Measurements from ENCODE around the gene NCKAP5.

The NCKAP5 gene

DNA sequence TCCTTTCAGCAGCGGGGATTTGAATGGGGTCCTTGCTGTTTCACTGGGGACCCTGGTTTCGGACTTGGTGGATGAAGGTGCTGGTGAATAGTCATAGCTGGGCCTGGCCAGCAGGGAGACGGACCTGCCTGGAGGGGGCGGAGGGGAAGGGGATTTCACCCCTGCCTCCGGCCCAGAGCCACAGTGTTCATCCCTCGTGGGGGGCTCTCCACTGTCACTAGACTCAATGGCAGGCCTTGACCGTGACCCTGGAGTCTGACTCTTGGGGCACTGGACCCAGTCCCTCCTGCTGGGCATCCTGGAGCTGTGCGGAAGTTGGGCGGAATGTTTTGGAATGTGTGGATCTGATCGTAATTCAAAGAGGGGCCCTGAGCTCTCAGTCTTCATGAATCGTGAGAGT is 784.4 kb downstream of the NCKAP5 start:
- no peak for DNase-seq (ENCODE audit: low read depth in 1 of 2, low spot score in 1 of 2)
- Histone ChIP-seq H3K27me3 (ENCODE audit: insufficient read depth, poor library complexity, severe bottlenecking) (no peaks in the 10 kb centered on the region), H3K27ac (replicated peaks) (no peak overlapping the region), H3K4me3 (replicated peaks; ENCODE audit: insufficient read depth, low read length) (no peak overlapping the region)
- TF ChIP-seq, protein P1, sequence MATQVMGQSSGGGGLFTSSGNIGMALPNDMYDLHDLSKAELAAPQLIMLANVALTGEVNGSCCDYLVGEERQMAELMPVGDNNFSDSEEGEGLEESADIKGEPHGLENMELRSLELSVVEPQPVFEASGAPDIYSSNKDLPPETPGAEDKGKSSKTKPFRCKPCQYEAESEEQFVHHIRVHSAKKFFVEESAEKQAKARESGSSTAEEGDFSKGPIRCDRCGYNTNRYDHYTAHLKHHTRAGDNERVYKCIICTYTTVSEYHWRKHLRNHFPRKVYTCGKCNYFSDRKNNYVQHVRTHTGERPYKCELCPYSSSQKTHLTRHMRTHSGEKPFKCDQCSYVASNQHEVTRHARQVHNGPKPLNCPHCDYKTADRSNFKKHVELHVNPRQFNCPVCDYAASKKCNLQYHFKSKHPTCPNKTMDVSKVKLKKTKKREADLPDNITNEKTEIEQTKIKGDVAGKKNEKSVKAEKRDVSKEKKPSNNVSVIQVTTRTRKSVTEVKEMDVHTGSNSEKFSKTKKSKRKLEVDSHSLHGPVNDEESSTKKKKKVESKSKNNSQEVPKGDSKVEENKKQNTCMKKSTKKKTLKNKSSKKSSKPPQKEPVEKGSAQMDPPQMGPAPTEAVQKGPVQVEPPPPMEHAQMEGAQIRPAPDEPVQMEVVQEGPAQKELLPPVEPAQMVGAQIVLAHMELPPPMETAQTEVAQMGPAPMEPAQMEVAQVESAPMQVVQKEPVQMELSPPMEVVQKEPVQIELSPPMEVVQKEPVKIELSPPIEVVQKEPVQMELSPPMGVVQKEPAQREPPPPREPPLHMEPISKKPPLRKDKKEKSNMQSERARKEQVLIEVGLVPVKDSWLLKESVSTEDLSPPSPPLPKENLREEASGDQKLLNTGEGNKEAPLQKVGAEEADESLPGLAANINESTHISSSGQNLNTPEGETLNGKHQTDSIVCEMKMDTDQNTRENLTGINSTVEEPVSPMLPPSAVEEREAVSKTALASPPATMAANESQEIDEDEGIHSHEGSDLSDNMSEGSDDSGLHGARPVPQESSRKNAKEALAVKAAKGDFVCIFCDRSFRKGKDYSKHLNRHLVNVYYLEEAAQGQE (IDR thresholded peaks at IDR 0.05; ENCODE audit: insufficient replicate concordance, low read depth), result no peak
- TF ChIP-seq POLR2AphosphoS5 (IDR thresholded peaks at IDR 0.05; ENCODE audit: low read depth) (no peak), GABPA (IDR thresholded peaks at IDR 0.05; ENCODE audit: low read depth) (no peak), SPI1 (IDR thresholded peaks at IDR 0.05; ENCODE audit: borderline replicate concordance, low read depth) (no peak)
- TF ChIP-seq, protein P2, sequence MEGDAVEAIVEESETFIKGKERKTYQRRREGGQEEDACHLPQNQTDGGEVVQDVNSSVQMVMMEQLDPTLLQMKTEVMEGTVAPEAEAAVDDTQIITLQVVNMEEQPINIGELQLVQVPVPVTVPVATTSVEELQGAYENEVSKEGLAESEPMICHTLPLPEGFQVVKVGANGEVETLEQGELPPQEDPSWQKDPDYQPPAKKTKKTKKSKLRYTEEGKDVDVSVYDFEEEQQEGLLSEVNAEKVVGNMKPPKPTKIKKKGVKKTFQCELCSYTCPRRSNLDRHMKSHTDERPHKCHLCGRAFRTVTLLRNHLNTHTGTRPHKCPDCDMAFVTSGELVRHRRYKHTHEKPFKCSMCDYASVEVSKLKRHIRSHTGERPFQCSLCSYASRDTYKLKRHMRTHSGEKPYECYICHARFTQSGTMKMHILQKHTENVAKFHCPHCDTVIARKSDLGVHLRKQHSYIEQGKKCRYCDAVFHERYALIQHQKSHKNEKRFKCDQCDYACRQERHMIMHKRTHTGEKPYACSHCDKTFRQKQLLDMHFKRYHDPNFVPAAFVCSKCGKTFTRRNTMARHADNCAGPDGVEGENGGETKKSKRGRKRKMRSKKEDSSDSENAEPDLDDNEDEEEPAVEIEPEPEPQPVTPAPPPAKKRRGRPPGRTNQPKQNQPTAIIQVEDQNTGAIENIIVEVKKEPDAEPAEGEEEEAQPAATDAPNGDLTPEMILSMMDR (IDR thresholded peaks at IDR 0.05; ENCODE audit: insufficient read depth, low read length), result no peak

DNA sequence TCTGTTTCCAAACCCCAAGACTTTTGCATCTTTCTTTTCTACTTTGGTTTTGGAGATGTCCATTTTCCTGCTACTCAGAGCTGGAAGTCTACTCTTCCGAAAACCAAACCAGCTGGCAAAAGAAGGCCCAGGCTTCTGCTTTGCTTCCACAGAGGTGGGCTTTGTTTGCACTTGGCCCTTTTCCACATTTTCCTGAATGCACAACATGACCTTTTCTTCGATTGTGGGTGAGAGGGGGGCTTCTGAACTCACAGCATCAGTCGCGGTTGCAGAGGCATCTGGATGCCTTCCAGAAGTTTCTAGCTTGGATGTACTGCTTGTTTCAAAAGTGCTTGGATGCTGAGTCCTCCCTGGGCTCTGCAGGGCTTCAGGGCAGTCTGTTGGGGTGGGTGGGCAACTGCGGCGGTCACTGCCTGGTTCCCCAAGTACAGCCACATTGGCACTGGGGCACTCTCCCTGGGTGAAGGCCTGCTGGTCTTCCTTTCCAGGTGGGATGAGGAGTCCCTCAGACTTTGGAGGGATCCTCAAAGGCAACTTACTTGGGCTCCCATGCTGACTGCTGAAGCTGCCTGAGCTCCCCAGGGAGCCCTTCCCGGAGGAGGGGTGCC is 786.0 kb downstream of the NCKAP5 start:
- no peak overlapping the region for H3K4me3 ChIP-seq (replicated peaks; ENCODE audit: insufficient read depth, low read length)
- DNase-seq (ENCODE audit: low read depth in 1 of 2, low spot score in 1 of 2), result no peak
- TF ChIP-seq, protein P2 (IDR thresholded peaks at IDR 0.05; ENCODE audit: insufficient read depth, low read length), result no peak
- TF ChIP-seq, protein P1 (IDR thresholded peaks at IDR 0.05; ENCODE audit: insufficient replicate concordance, low read depth), result no peak
- no peak for TF ChIP-seq GABPA (IDR thresholded peaks at IDR 0.05; ENCODE audit: low read depth)
- no peak for TF ChIP-seq SPI1 (IDR thresholded peaks at IDR 0.05; ENCODE audit: borderline replicate concordance, low read depth)
- no peak for TF ChIP-seq POLR2AphosphoS5 (IDR thresholded peaks at IDR 0.05; ENCODE audit: low read depth)

DNA sequence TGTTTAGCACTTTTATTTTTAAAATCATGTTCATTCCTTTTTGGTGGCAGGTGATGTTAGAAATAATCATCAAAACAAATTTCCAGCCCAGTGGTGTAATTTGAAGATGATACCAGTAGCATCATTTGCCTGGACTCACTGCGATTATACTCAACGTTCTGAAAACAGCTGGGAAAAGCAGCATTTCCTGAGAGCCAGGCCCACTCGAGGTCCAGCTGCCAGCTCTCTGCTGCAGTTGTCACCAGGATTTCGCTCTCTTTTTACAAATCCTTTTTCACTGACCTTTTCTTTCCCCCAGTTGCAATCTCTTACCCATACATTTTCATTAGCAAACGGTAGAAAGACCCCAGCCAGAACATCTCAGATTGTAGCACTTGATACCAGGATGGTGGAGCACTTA is 787.6 kb downstream of the NCKAP5 start:
- Histone ChIP-seq H3K27me3 (ENCODE audit: insufficient read depth, poor library complexity, severe bottlenecking) (no peaks in the 10 kb centered on the region), H3K4me3 (replicated peaks; ENCODE audit: insufficient read depth, low read length) (no peak overlapping the region), H3K27ac (replicated peaks) (no peak overlapping the region)
- no peak for TF ChIP-seq POLR2AphosphoS5 (IDR thresholded peaks at IDR 0.05; ENCODE audit: low read depth)
- TF ChIP-seq, protein P1 (IDR thresholded peaks at IDR 0.05; ENCODE audit: insufficient replicate concordance, low read depth), result no peak
- TF ChIP-seq, protein P2 (IDR thresholded peaks at IDR 0.05; ENCODE audit: insufficient read depth, low read length), result no peak
- no peak for TF ChIP-seq SPI1 (IDR thresholded peaks at IDR 0.05; ENCODE audit: borderline replicate concordance, low read depth)
- TF ChIP-seq GABPA (IDR thresholded peaks at IDR 0.05; ENCODE audit: low read depth), result no peak
- DNase-seq (ENCODE audit: low read depth in 1 of 2, low spot score in 1 of 2), result no peak

More for the DNA sequence above, 786.0 kb downstream of the NCKAP5 start:
- Histone ChIP-seq H3K27ac (replicated peaks) (no peak overlapping the region), H3K27me3 (ENCODE audit: insufficient read depth, poor library complexity, severe bottlenecking) (no peaks in the 10 kb centered on the region)

All from HL-60 (cell line).